ENCODE data around the gene TMEM125.

TMEM125 gene

DNA sequence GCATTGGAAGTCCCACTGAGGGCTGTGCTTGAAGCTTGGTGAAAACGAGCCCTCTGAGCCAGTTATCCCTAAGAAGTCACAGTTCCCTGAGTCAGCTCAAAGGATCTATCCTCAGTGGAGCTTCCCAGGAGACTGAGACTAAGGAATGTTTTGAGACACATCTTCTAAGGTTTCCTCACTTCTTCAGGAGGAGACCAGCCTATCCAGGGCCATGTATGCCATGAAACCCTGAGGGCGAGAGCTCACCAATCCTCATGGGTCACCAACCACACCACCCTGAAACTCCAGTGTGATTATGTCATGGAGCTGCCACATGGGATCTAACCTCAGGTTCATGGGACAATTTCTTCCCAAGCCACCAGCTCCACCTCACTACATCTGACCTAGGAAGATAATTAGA, 23.4 kb downstream of the TMEM125 start:
- no peak overlapping the region for H3K4me3 ChIP-seq (ENCODE audit: low read length)
- TF ChIP-seq, protein P1, sequence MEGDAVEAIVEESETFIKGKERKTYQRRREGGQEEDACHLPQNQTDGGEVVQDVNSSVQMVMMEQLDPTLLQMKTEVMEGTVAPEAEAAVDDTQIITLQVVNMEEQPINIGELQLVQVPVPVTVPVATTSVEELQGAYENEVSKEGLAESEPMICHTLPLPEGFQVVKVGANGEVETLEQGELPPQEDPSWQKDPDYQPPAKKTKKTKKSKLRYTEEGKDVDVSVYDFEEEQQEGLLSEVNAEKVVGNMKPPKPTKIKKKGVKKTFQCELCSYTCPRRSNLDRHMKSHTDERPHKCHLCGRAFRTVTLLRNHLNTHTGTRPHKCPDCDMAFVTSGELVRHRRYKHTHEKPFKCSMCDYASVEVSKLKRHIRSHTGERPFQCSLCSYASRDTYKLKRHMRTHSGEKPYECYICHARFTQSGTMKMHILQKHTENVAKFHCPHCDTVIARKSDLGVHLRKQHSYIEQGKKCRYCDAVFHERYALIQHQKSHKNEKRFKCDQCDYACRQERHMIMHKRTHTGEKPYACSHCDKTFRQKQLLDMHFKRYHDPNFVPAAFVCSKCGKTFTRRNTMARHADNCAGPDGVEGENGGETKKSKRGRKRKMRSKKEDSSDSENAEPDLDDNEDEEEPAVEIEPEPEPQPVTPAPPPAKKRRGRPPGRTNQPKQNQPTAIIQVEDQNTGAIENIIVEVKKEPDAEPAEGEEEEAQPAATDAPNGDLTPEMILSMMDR (conservative IDR thresholded peaks at IDR 0.05; ENCODE audit: low read depth, low read length): no peak
- DNase-seq (ENCODE audit: low read depth): no peak

DNA sequence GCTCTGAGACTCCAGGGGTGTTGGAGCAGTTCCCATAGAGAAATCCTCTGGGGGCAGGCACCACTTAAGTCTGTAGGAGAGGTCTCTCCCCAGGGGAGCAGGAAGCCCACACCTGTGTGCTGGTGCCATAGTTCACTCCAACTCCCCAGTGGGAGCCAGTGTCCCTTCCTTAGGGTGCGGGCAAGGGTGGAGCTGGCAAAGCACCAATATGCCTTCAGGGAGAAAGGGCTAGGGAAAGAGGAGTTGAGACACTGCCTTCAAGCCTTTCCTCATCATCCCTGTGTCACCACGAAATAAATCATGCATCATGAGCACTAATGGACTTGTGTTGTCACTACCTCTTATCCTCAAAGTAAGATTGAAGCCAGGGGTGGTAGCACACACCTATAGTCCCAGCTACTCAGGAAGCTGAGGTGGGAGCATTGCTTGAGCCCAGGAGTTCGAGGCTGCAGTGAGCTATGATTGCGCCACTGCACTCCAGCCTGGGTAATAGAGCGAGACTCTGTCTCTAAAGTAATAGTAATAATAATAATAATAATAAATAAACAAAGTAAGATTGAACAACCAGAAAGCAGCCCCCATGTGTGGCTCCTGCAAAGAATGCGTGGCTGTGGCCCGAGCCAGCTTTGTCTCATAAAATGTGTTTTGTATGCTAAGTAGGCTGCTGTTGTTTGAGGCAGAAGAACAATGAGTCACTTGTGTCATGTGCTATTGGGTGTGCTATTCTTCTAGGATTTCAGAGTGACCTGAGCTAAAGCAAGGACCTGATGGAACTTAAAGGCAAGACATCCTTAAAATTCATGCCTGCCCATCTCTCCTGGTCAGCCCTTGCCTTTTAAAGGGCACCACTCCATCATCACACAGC, 24.3 kb downstream of the TMEM125 start:
- no peak overlapping the region for H3K4me3 ChIP-seq (ENCODE audit: low read length)
- TF ChIP-seq, protein P1 (conservative IDR thresholded peaks at IDR 0.05; ENCODE audit: low read depth, low read length): no peak
- DNase-seq (ENCODE audit: low read depth): peak; percentile 55

DNA sequence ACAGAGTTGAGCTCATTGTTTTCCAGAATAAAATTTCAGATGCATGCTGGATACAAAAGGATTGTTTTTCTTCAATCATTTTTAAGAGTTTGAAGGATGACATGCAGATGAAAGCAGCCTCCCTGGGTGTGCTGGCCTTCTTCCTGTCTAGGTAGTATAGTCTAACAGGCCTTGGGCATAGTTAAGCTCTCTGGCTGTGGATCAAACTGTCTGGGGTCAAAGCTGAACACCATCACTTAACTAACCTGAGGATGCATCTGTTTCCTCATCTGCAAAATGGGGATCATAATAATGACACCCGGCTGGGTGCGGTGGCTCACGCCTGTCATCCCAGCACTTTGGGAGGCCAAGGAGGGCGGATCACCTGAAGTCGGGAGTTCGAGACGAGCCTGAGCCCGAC, 25.0 kb downstream of the TMEM125 start:
- TF ChIP-seq, protein P1 (conservative IDR thresholded peaks at IDR 0.05; ENCODE audit: low read depth, low read length): no peak
- no peak overlapping the region for H3K4me3 ChIP-seq (ENCODE audit: low read length)
- no peak for DNase-seq (ENCODE audit: low read depth)

DNA sequence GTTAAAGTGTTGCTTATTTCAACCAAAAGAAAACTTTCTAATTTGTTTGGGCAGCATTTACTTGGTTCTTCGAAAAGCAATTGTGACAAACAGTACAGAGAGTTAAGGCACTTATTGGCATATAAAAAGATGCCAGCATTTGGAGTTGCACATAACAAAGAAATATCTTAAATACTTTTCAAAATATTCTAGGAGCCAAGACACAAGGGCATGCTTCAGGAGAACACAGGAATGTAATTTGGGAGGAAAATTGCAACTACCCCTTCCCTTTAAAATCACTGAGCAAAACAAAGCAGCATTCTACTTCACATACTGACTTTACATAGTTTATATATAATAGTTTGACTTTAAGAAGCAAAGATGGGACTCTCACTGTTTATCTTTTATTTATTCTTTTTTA, 26.4 kb downstream of the TMEM125 start:
- H3K4me3 ChIP-seq (ENCODE audit: low read length): no peak overlapping the region
- DNase-seq (ENCODE audit: low read depth): no peak
- TF ChIP-seq, protein P1 (conservative IDR thresholded peaks at IDR 0.05; ENCODE audit: low read depth, low read length): no peak

DNA sequence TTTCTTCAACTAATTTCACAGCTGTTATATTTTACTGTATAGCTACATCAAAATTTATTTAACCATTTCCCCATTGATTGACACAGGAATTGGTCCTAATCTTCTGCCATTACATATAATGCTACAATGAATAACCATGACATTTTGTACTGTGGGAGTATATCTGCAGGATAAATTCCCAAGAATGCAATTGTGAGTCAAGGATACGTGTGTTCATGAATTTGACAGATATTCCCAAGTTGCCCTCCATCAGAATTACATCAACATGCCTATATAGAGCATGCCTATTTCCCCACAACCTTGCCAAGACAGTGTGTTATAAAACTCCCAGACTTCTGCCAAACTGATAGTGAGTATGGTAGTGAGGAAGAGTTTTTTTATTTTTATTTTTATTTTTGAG, 28.3 kb downstream of the TMEM125 start:
- no peak for DNase-seq (ENCODE audit: low read depth)
- no peak overlapping the region for H3K4me3 ChIP-seq (ENCODE audit: low read length)
- TF ChIP-seq, protein P1 (conservative IDR thresholded peaks at IDR 0.05; ENCODE audit: low read depth, low read length): no peak

DNA sequence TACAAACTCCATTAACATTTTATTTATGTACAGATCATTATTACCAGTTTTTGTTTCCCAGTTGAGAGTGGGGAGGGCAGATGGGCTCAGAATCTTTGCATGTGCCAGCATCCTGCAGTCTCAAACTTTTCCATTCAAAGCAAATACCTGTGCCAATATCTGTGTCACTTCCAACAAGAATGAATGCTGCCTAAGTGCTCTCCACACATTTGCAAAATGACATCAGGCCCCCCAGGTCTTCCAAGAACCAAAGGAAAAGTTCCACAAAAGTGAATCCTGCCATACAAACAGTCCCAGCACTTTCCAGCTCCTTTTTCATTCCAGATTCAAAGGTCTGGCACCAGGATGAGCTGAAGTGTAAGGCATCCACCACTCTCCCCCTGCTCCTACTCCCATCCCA, 29.3 kb downstream of the TMEM125 start:
- H3K4me3 ChIP-seq (ENCODE audit: low read length): no peak overlapping the region
- TF ChIP-seq, protein P1 (conservative IDR thresholded peaks at IDR 0.05; ENCODE audit: low read depth, low read length): no peak
- DNase-seq (ENCODE audit: low read depth): no peak
